ENCODE data around the gene RALB.
"Not testable (repeated sequence)": the region's sequence is repeated elsewhere in the genome, so short reads cannot be mapped to it uniquely, and the experiment has no call there.

The RALB gene

DNA sequence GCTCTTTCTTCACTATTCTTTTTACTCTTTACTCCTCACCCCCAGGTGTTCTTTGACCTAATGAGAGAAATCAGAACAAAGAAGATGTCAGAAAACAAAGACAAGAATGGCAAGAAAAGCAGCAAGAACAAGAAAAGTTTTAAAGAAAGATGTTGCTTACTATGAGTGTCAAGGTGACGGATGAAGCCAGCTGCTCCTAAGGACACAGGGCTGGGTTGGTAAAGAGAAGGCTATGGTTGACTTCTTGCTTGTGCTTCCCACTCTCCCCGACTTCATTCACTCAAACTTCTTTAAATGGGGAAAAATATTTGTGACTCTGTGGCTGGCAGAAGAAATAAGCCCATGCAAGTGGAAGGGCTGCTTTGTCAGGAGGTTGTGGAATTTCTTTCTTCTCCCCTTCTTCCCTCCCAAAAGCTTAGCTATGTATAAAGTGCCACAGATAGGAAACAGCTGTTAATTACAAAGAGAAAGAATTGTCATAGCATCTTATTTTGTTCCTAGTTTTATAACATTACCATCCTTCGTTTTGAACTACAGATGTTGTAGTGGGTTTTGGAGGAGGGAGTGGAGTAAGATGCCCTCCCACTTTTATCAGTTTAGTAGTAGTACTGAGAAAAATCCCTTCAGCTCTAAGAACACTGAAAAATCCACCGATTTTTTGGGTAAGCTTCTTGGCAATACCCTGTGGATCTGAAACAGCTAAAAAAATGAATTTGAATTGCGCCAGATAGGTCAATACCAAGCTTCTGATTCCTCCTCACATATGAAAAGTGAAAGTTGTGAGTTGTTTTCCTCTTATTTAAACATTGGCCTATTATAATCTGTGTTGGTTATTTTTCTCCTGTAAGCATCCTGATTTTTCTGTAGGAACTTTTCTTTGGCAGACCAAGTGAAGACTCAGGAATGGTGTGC lies 40.7 kb downstream of the RALB start:
- no peak for DNase-seq (ENCODE audit: low read depth in 2 of 2)

DNA sequence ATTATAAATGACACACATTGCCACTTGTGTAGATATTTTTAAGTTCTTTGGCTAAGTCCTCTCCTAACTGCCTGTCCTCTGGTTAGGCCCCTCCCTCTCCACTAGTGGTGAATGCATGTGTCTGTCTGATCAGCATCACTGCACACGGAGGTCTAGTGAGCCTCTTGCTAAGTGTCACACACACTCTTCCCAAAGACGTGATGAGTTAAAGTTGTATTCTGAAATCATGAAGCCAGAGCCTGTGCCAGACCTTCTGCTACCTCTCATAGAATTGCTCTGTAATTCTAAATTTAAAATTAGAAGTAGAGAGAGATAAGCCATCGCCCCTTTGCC lies 41.3 kb downstream of the RALB start:
- DNase-seq (ENCODE audit: low read depth in 2 of 2) = no peak

DNA sequence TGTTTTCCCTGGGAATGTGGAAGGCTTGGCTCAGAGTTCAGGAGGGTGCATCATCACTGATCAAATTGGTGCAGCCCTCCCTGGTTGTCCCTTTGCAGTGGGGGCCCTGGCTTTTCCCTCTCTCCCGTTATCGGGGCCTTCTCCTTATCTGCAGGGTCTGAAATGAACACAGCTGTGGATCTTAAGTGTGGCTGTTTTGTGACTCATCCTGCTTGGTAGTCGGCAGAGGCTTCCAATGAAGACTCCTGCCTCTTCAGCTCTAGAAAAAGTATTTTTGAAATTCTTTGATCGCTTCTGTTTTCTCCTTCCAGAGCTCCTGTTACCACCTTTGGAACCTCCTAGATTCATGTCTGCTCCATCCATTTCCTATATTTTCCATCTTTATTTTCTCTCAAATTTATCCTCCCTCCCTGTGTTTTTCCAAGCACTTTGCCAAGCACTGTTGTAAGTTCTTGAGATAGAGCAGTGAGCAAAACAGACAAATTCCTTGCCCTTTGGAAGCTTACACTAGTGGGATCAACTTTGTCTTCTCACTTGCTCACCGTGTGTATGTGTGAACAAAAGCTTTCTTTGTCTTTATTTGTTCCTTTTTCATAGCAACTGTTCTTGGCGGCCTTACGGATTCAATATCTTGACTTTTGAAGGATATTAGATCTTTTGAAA lies 45.7 kb downstream of the RALB start:
- no peak for DNase-seq (ENCODE audit: low read depth in 2 of 2)

DNA sequence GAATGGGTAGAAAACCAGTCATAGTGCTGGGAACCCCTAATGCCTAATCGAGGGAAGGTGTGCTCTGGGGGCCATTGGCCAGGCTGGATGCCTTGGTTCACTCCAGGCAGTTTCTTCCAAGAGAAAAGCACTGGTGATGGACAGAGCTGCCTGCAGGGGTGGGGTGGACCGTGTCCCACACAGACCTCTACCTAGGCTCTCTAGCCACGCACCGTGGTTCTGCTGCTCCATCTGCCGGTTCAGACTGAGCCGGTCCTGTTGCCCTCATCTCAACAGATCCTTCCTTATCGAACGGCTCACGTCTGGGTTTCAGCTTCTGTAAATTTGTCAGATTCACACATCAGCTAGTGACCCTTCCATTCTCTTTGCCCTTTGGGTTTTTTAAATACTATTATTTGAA lies 46.4 kb downstream of the RALB start:
- DNase-seq (ENCODE audit: low read depth in 2 of 2) = no peak

DNA sequence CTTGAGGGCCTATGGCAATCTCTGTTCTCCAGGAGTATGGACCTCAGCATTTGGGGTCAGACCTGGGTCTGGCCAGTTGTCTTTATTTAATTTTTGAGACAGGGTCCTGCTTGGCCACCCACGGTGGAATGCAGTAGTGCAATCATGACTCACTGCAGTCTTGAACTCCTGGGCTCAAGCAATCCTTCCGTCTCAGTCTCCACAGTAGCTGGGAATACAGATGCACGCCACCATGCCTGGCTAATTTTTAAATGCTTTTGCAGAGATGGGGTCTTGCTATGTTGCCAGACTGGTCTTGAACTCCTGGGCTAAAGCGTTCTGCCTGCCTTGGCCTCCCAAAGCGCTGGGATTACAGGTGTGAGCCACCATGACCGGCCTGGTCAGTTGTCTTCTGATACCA lies 46.9 kb downstream of the RALB start:
- DNase-seq (ENCODE audit: low read depth in 2 of 2) = no peak

DNA sequence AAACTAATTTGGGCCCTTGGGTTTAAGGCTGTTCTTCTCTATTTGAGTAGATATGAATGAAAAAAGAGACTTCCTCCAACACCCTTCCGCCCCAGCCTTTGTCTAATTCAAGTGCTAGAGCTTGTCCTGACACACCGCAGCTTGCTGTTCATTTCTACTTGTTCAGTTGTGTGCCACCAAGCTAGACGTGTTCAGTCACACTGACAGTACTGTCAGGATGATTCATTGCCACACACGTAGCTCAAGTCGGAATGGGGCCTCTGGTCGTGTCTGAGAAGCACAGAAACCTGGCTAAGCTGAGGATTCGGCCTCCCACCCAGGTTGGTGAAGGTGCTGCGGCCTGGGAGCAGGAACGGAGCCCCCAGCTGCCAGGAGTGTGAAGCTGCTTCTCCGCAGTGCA lies 47.7 kb downstream of the RALB start:
- DNase-seq (ENCODE audit: low read depth in 2 of 2) = no peak

DNA sequence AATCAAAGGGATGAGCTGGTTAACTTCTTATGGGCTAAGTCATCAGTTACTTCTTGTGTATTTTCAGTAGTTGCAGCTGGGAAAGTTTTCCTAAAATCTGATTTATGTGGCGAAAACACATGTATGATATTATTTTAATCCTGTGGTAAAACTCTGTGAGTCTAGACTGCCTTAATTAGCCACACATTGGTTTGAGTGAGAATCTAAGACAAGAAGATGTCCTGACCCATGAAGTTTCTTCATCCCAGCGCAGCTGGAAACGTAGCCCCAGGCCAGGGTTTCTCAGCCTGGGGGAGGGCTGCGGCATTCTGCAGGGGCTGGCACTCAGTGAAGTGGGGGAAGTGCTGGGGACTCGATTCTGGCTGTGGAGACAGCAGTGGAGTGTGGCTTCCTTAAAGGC lies 48.6 kb downstream of the RALB start:
- DNase-seq (ENCODE audit: low read depth in 2 of 2) = no peak

DNA sequence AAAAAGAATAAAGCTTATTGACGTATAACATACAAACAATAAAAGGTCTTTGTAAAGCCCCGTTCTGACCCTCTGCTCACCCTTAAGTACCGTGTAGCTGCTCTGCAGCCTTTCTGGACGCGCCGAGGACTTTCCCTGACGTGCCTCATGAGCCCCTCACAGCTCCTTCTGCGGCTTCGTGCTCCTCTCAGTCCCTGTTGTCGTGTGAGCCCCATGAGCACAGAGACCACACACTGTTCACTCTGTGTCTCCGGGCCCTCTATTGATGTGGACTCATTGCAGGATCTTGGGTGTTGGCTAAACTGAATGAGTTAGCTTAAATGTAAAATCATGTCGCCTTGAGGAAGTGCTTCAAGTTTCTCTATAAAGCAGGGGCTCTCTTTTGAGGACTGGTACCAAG lies 49.6 kb downstream of the RALB start:
- DNase-seq (ENCODE audit: low read depth in 2 of 2) = no peak

DNA sequence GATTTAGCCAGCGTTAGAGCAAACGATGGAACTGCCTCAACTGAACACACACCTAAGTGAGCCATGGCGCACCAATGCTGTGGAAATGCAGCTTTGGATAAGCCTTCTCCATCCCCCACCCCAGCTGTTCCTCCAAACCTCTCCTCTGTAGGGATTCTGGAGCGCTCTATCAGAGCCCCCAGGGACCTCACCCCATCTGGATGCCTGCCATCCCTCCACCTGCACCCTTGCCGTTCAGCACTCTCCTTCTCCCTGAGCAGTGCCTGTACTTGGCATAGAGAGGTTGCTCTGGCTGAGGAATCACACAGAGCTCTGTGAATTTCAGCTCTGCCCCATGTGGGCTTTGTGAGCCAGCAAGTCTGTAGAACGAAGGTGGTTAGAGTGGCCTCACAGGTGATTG lies 50.5 kb downstream of the RALB start:
- no peak for DNase-seq (ENCODE audit: low read depth in 2 of 2)

DNA sequence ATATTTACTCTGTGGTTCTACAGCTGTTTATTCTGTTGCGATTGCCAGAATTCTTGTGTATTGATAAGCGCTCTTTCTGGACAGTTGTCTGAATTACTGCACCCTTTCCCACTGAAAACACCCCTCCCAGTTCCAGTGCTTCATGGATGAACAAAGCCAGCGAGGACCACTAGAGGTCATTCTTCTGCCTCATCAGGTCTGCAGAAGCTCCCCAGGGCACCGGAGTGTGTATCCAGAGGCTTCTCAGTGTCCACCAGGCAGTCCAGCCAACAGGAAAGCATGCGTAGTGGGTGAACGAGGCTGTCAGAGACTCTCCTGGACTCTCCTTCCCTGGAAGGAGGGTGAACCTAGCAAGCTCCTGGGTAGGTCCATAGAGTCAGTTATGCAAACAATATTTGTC lies 52.6 kb downstream of the RALB start:
- no peak for DNase-seq (ENCODE audit: low read depth in 2 of 2)

DNA sequence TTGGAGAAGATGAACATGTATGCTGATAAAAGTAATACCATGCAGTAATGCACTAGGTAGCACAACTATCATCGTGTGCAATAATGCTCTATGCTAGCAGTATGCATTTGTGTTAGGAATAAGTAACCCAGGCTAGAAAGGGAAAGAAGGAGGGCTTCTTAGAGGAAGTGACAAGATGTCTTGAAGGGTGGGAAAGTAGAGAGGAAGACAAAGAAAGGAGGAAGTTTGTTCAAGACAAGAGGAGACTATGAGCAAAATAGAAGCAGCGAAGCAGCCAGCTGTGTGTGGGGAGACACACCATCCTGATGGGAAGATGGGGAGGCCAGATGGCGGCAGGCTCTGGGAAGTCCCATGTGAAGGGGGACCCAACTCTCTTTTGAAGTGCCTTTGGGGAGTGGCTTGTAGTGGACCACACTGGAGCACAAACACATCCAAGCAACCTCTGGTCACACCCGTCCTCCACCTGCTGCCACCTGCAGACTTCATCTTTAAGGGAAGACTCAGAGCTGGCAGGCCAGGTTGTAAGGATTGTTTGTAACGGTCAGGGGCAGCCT lies 53.4 kb downstream of the RALB start:
- DNase-seq (ENCODE audit: low read depth in 2 of 2) = no peak

DNA sequence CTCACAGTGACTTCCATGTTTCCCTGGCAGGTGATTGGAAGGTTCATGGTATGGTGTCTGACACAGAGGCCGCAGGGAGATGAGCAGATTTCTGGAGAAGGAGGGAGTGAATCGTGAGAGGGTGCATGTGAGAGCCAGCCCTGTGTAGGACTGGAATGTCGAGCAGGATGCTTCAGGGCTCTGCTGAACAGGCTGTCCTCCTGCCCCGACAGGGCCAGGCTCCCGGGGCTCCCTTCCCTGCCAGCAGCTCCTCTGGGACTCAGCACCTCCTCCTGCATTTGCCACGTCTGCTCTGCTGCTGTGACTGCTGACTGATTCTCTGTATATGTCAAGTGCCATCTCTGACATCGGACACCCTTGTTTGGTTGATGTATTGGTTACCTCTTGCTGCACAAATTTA lies 54.8 kb downstream of the RALB start:
- no peak for DNase-seq (ENCODE audit: low read depth in 2 of 2)

DNA sequence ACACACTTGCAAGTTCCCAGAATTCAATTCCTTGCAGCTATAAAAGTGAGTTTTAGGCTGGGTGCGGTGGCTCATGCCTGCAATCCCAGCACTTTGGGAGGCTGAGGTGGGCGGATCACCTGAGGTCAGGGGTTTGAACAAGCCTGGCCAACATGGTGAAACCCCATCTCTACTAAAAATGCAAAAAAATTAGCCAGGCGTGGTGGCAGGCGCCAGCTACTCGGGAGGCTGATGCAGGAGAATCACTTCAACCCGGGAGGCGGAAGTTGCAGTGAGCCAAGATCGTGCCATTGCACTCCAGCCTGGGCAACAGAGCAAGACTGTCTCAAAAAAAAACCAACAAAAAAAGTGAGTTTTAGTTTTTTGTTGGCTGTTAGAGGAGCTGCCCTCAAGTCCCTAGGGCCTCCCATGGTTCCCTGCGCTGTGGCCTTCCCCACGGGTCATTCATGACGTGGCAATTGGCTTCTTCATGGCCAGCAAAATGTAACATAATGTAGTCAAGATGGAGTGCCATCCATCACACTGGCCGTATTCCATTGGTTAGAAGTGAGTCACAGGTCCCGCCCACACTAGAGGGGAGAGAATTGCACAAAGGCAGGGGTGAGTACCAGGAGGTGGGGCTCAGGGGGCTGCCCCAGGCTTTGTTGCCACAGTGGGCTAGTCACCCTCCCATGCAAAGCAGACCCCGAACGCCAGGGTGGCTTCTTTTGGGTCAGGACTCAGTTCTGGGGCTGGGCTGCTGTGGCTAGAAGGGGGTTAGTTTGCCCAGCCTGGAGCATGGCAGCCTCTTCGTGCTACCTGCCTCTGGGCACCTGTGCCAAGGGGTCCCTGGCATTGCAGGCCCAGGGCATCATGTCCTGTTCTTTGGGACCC lies 55.6 kb downstream of the RALB start:
- DNase-seq (ENCODE audit: low read depth in 2 of 2) = no peak

DNA sequence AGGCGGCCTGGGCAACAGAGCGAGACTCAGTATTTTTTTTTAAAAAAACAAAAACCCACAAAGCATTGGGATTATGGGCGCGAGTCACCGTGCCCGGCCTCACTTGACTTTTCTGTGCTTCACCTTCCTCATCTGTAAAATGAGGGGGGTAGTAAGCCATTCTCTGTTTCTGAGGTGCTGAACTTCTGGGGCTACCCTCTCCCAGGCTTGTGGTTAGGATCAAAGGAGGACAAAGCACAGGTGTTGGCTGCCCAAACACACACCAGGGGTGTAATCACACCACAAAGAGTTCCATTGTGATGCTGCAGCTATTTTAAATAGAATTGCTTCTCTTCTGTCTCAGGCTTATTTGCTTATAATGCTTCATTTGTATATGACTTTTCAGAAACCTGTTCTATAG lies 57.5 kb downstream of the RALB start:
- no peak for DNase-seq (ENCODE audit: low read depth in 2 of 2)

DNA sequence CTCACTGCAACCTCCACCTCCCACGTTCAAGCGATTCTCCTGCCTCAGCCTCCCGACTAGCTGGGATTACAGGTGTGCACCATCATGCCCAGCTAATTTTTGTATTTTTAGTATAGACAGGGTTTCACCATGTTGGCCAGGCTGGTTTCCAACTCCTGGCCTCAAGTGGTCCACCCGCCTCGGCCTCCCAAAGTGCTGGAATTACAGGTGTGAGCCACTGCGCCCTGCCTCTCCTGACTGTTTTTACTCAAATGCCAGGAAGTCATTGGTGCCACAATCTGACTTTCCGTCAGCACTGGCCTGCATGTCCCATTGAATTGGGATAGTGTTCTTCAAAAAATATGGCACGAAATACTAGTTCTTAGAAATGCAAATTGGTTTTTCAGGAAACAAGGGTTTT lies 58.2 kb downstream of the RALB start:
- DNase-seq (ENCODE audit: low read depth in 2 of 2) = not testable (repeated sequence)

DNA sequence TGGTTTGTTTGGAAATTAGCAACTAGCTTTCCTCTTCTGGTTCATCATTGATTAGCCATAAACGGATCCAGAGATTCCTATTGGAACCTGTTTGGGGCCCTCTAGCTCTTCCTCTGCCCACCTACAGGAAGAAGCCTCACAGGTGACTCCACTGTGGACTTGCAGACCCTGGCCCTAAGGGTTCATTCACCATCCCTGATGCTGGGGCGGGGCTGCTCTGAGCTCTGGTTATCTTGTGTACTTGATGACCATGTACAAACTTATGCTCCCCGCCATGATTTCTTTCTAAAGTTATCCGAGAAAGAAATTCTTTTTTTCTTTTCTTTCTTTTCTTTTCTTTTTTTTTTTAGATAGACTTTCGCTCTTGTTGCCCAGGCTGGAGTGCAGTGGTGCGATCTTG lies 59.4 kb downstream of the RALB start:
- no peak for DNase-seq (ENCODE audit: low read depth in 2 of 2)

DNA sequence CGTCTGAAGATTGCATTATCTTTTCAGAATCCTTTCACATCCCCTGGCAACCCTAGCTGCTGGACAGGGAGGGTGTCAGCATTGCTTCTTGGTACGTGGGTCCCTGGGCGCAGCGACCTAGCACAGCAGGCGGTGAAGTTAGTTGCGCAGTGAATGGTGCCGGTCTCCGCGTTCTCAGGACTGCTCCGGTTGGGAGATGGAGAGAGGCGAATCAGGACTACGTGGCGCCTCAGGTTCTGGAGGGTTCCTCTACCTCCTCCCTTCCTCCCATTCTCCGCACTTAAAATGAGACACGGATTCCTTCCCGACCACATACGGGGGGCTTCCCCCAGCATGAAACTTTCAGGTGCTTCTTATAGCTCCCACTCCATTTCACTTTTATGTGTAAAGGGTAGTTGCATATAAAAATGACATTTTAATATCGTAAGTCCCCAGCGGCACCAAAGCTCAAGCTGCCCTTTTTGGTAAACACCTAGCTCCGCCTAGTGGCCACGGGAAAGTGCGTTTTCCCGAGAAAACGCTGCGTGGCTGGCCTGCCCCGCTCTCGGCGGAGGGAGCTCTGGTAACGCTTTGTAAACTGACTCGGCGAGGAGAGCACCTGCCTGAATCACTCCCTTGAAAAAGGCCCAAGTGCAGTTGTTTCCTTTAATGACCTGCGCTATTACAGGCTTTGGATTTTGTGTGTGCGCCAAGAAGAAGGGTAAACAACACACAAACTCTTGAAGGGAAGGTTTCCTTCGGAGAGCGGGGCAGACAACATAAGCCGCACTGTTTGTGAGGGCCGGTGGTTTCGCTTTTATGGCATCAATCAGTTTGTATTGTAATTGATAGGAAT lies 60.4 kb downstream of the RALB start:
- peak; percentile 73 to 74 for DNase-seq (ENCODE audit: low read depth in 2 of 2)

DNA sequence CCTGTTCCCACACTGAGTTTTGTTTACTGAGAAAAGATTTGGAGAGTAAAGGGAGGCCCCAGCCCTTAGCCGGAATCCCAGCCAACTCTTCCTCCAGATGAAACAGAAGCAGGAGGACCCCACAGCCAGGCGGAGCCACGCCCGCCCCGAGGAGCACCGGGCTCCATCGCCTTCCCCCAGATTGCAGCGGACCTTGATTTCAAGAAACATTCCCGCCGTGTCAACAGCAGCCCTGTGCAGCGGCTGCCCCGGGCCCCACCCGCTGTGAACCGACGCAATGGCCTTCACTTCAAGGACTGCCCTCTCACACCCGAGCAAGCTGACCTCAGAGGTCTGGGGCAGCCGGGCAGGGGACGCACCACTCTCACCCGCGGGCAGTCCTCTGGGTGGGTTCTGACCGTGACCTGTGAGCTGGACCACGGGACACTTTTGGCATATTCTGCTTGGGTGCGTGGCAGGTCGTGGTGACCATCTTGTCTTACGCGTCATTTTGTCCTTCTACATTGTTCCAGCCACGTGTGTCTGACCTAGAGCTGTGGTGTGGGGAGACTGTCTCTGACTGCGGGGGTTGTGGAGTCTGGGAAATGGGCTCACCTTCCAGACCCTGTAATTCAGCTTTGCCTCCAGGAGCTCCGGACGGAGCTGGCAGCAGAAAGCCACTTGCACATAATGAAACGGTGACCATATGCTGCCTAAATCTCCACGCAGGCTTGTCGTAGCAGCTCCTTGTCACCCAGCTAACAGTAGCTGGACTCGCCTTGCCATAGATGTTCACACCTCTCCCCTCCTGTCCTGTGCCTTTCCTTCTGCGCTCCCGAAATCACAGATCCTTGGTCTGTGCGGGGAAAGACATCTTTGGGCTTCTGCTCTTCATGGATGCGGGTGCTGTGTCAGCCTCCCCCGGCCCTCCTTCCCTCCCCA lies 61.3 kb downstream of the RALB start:
- DNase-seq (ENCODE audit: low read depth in 2 of 2) = no peak

DNA sequence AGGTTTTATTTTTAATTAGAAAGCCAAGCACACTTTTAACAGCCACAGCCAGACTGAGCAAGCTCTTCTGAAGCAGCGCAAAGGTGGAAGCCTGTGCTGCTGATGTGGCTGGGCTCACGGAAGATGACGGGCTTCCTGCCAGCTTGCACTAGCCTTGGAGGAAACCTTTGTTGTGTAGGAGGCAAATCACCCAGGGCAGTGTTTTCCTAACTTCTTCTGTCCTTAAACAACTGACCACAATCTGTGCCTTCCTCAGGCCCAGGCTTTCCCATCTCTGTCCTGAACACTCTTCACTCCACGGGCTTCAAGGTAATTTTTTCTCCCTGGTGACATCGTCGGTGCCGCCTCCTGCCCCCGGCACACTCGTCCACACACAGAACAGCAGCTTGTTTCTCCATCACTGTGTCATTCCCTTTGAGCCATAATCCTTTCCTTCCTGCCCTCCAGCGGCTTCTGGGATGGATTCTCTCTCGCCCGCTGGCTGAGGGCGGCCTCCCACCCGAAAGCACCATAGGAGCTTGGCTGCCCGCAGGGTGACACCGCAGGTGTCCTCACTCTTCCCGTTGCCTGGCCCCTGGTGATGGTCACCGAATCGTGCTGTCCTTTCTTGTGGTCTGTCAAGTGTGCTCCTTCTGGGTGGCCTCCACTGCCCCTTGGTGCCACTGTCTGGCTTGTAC lies 62.2 kb downstream of the RALB start:
- no peak for DNase-seq (ENCODE audit: low read depth in 2 of 2)
